Measurements from ENCODE around the gene IFT80.

Gene IFT80

GRCh38 chr3:160399125-160400029 lies at the start of gene IFT80, which contains the start of gene SMC4:
Gene IFT80 (minus strand): TSS chr3:160399225. CDS start chr3:160384600, 14,625 bp downstream.
Gene SMC4 (plus strand): TSS chr3:160399650. CDS start chr3:160400827, 1,177 bp downstream.
- DNase-seq, result peak; percentile 98

- no peak for DNase-seq
Observed at GRCh38 chr3:160447544-160447943, 48.5 kb upstream of the IFT80 start.

GRCh38 chr3:160446522-160447056 lies 47.6 kb upstream of the IFT80 start:
- DNase-seq, result no peak

- no peak for DNase-seq
Observed at GRCh38 chr3:160445854-160446253, 46.8 kb upstream of the IFT80 start.

- no peak for DNase-seq
Observed at GRCh38 chr3:160444411-160444810, 45.4 kb upstream of the IFT80 start.

GRCh38 chr3:160440687-160441086 lies 41.7 kb upstream of the IFT80 start:
- DNase-seq, result no peak

- no peak for DNase-seq
Observed at GRCh38 chr3:160437083-160437455, 38.0 kb upstream of the IFT80 start.

GRCh38 chr3:160435747-160436146 lies 36.7 kb upstream of the IFT80 start:
- no peak for DNase-seq

- DNase-seq, result no peak
Observed at GRCh38 chr3:160435095-160435494, 36.1 kb upstream of the IFT80 start.

- no peak for DNase-seq
Observed at GRCh38 chr3:160434071-160434470, 35.0 kb upstream of the IFT80 start.

- no peak for DNase-seq
Observed at GRCh38 chr3:160427832-160428424, 28.9 kb upstream of the IFT80 start.

GRCh38 chr3:160417311-160417710 lies 18.3 kb upstream of the IFT80 start:
- DNase-seq, result no peak

- DNase-seq, result peak; percentile 78
Observed at GRCh38 chr3:160413613-160414248, 14.7 kb upstream of the IFT80 start.

- no peak for DNase-seq
Observed at GRCh38 chr3:160412477-160412876, 13.5 kb upstream of the IFT80 start.

GRCh38 chr3:160409812-160410610 lies 11.0 kb upstream of the IFT80 start:
- no peak for DNase-seq

GRCh38 chr3:160403796-160404470 lies 4.9 kb upstream of the IFT80 start:
- DNase-seq, result no peak

GRCh38 chr3:160403028-160403545 lies 4.1 kb upstream of the IFT80 start:
- DNase-seq, result peak; percentile 23

GRCh38 chr3:160402221-160403027 lies 3.4 kb upstream of the IFT80 start:
- no peak for DNase-seq

GRCh38 chr3:160401291-160402095 lies 2.5 kb upstream of the IFT80 start:
- peak; percentile 30 for DNase-seq

GRCh38 chr3:160400702-160401150 lies 1.7 kb upstream of the IFT80 start:
- no peak for DNase-seq

Data from NCI-H1694 treated with DMSO at 0.1 percent for 48 hours (cell line).